HG02870 (cell line): ENCODE data around the gene LTA.

Source experiments
- ATAC-seq: cut with Tn5 transposase; IDR thresholded peaks from one replicate; pipeline ENCODE4 v1.9.1; 2021; ENCODE audit warnings: mild to moderate bottlenecking, moderate library complexity; ENCODE audit not compliant: unreplicated experiment

The LTA gene

GRCh38 chr6:31568537-31568961 lies 3.5 kb upstream of the LTA start:
- ATAC-seq: peak; percentile 62

- ATAC-seq: no peak
These were observed 2.1 kb upstream of the LTA start for GRCh38 chr6:31569861-31570536.

- no peak for ATAC-seq
These were observed 1.4 kb downstream of the LTA start for GRCh38 chr6:31573239-31574105.

- ATAC-seq: no peak
These were observed 2.3 kb downstream of the LTA start for GRCh38 chr6:31574106-31575061.

GRCh38 chr6:31575335-31575901 lies 3.3 kb downstream of the LTA start, which contains the start of gene TNF:
Gene TNF, plus strand, starts transcription at chr6:31575565. Its CDS starts 177 bp downstream, at chr6:31575742.
- no peak for ATAC-seq

- ATAC-seq: no peak
These were observed 4.0 kb downstream of the LTA start for GRCh38 chr6:31575952-31576685.

- ATAC-seq: no peak
These were observed 4.9 kb downstream of the LTA start for GRCh38 chr6:31576897-31577578.

GRCh38 chr6:31577579-31577966 lies 5.5 kb downstream of the LTA start:
- no peak for ATAC-seq

- ATAC-seq: no peak
These were observed 6.4 kb downstream of the LTA start for GRCh38 chr6:31578184-31579118.

GRCh38 chr6:31579119-31579505 lies 7.0 kb downstream of the LTA start:
- ATAC-seq: no peak

- no peak for ATAC-seq
These were observed 7.7 kb downstream of the LTA start for GRCh38 chr6:31579546-31580437.

- ATAC-seq: no peak
These were observed 8.3 kb downstream of the LTA start for GRCh38 chr6:31580438-31580740.

- ATAC-seq: peak; percentile 43
These were observed 8.8 kb downstream of the LTA start for GRCh38 chr6:31580807-31581433.

GRCh38 chr6:31581434-31582229 lies 9.5 kb downstream of the LTA start:
- no peak for ATAC-seq

GRCh38 chr6:31582230-31582643 lies 10.1 kb downstream of the LTA start, which contains the start of gene LTB:
Gene LTB, minus strand, starts transcription at chr6:31582424. Its CDS starts 7 bp downstream, at chr6:31582417.
- ATAC-seq: no peak

- ATAC-seq: no peak
These were observed 13.4 kb downstream of the LTA start for GRCh38 chr6:31585491-31585890.
